Activated CD4-positive, alpha-beta T cell treated with anti-CD3 and anti-CD28 coated beads, Interleukin-2, amount 50 U/mL, for 24 hours (primary cell): ENCODE data around the gene KRT6B.
"Not testable (repeated sequence)": the region's sequence is repeated elsewhere in the genome, so short reads cannot be mapped to it uniquely, and the experiment has no call there.

ENCODE experiments used
- DNase-seq, 2 donors: peaks; one replicate each; pipeline ENCODE4 v3.0.0-alpha.2; 2020; ENCODE audit warnings: low read depth in 1 of 2, low spot score in 1 of 2

Gene KRT6B

GRCh38 chr12:52452101-52452500, at the start of gene KRT6B:
Gene KRT6B (minus strand): TSS chr12:52452146. CDS start chr12:52452078, 68 bp downstream.
- DNase-seq, result no peak

GRCh38 chr12:52501490-52501889, 49.5 kb upstream of the KRT6B start:
- DNase-seq, result no peak

- DNase-seq, result not testable (repeated sequence)
Measured at GRCh38 chr12:52500574-52500973, 48.6 kb upstream of the KRT6B start.

- no peak for DNase-seq
Measured at GRCh38 chr12:52499806-52500560, 48.0 kb upstream of the KRT6B start.

- no peak for DNase-seq
Measured at GRCh38 chr12:52498946-52499345, 47.0 kb upstream of the KRT6B start.

- no peak for DNase-seq
Measured at GRCh38 chr12:52497975-52498374, 46.0 kb upstream of the KRT6B start.

- DNase-seq, result no peak
Measured at GRCh38 chr12:52496590-52497071, 44.7 kb upstream of the KRT6B start.

GRCh38 chr12:52496054-52496453, 44.1 kb upstream of the KRT6B start:
- no peak for DNase-seq

GRCh38 chr12:52495389-52495788, 43.4 kb upstream of the KRT6B start:
- no peak for DNase-seq

GRCh38 chr12:52494518-52494917, 42.6 kb upstream of the KRT6B start:
- no peak for DNase-seq

- DNase-seq, result no peak
Measured at GRCh38 chr12:52494100-52494499, 42.2 kb upstream of the KRT6B start.

- no peak for DNase-seq
Measured at GRCh38 chr12:52493172-52493571, 41.2 kb upstream of the KRT6B start, which contains the start of gene KRT6A. Gene KRT6A (minus strand): TSS chr12:52493257. CDS start chr12:52493188, 69 bp downstream.

- not testable (repeated sequence) for DNase-seq
Measured at GRCh38 chr12:52492405-52492804, 40.5 kb upstream of the KRT6B start.

GRCh38 chr12:52491495-52491894, 39.5 kb upstream of the KRT6B start:
- DNase-seq, result not testable (repeated sequence)

GRCh38 chr12:52488736-52489135, 36.8 kb upstream of the KRT6B start:
- no peak for DNase-seq

- DNase-seq, result not testable (repeated sequence)
Measured at GRCh38 chr12:52487744-52488443, 35.9 kb upstream of the KRT6B start.

GRCh38 chr12:52487211-52487610, 35.3 kb upstream of the KRT6B start:
- DNase-seq, result no peak

GRCh38 chr12:52486166-52487105, 34.5 kb upstream of the KRT6B start:
- no peak for DNase-seq

- no peak for DNase-seq
Measured at GRCh38 chr12:52480073-52480472, 28.1 kb upstream of the KRT6B start.

- DNase-seq, result no peak
Measured at GRCh38 chr12:52477651-52478050, 25.7 kb upstream of the KRT6B start.

- no peak for DNase-seq
Measured at GRCh38 chr12:52474212-52474611, 22.3 kb upstream of the KRT6B start.
